Measurements from ENCODE around the gene MARCHF5.

The MARCHF5 gene

DNA sequence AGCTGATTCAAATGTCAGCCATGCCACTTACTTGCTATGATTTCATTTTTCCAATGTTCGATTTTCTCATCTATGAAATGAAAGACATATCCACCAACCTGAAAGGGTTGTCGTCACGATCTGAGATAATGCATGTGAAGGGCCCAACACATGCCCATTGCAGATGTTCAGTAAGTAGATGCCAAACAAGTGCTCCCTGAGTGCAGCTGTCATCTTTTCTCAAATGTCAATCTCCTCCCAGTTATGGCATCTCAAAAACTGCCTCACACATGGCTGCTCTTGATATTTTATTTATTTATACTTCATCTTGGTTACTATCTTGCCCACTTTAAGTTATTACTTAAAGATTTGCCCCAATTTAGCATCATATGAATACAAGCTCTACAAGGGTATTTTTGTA lies 16.9 kb upstream of the MARCHF5 start:
- Histone ChIP-seq H3K4me1 (ENCODE audit: insufficient read depth, low read length) (no peaks in the 10 kb centered on the region), H3K27ac (ENCODE audit: low read length) (no peak overlapping the region), H3K9ac (ENCODE audit: low read depth, low read length) (no peak overlapping the region), H3K4me3 (ENCODE audit: low read length) (no peak overlapping the region), H3K9me3 (ENCODE audit: insufficient read depth, low read depth, low read length) (no peaks in the 10 kb centered on the region; the same call in 1 of the 2 replicates), H3K36me3 (ENCODE audit: insufficient read depth, low read depth, low read length) (no peaks in the 10 kb centered on the region), H3K27me3 (ENCODE audit: insufficient read depth, low read length) (no peaks in the 10 kb centered on the region)

GRCh38 chr10:92278996-92279696 lies 11.8 kb upstream of the MARCHF5 start:
- Histone ChIP-seq H3K4me3 (ENCODE audit: low read length) (no peak overlapping the region), H3K4me1 (ENCODE audit: insufficient read depth, low read length) (no peaks in the 10 kb centered on the region), H3K36me3 (ENCODE audit: insufficient read depth, low read depth, low read length) (no peaks in the 10 kb centered on the region), H3K9ac (ENCODE audit: low read depth, low read length) (no peak overlapping the region), H3K27me3 (ENCODE audit: insufficient read depth, low read length) (no peaks in the 10 kb centered on the region), H3K9me3 (ENCODE audit: insufficient read depth, low read depth, low read length) (no peaks in the 10 kb centered on the region), H3K27ac (ENCODE audit: low read length) (no peak overlapping the region)

- Histone ChIP-seq H3K9me3 (ENCODE audit: insufficient read depth, low read depth, low read length) (no peaks in the 10 kb centered on the region), H3K27me3 (ENCODE audit: insufficient read depth, low read length) (no peaks in the 10 kb centered on the region), H3K27ac (ENCODE audit: low read length) (no peak overlapping the region), H3K4me1 (ENCODE audit: insufficient read depth, low read length) (no peaks in the 10 kb centered on the region), H3K36me3 (ENCODE audit: insufficient read depth, low read depth, low read length) (no peaks in the 10 kb centered on the region), H3K9ac (ENCODE audit: low read depth, low read length) (no peak overlapping the region), H3K4me3 (ENCODE audit: low read length) (no peak overlapping the region)
These were observed 6.8 kb upstream of the MARCHF5 start for GRCh38 chr10:92284112-92284704.

GRCh38 chr10:92290076-92290836 lies 711 bp upstream of the MARCHF5 start:
- peak overlapping the region; percentile 54 for H3K27ac ChIP-seq (ENCODE audit: low read length)
- peaks cover 19% of the 10 kb centered on the region for H3K36me3 ChIP-seq (ENCODE audit: insufficient read depth, low read depth, low read length)
- H3K9me3 ChIP-seq (ENCODE audit: insufficient read depth, low read depth, low read length) = no peaks in the 10 kb centered on the region
- peak overlapping the region; percentile 91 for H3K4me3 ChIP-seq (ENCODE audit: low read length)
- peak overlapping the region; percentile 95 for H3K9ac ChIP-seq (ENCODE audit: low read depth, low read length)
- 0 out of 2 replicates have a peak, but pooled peaks cover 5% of the 10 kb centered on the region for H3K4me1 ChIP-seq (ENCODE audit: insufficient read depth, low read length)
- no peaks in the 10 kb centered on the region for H3K27me3 ChIP-seq (ENCODE audit: insufficient read depth, low read length)

DNA sequence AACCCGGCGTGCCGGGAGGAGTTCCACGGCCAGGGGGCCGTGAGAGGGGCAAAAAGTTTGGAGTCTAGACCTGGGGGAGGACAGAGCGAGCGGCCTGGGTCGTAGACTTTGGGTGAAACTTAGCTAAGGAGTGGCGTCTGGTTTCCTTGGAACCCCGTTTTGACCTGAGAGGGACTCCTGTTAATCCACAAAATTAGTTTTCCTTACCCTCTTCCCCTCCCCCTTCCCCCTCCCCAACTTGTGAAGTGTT lies 574 bp downstream of the MARCHF5 start:
- Histone ChIP-seq H3K4me3 (ENCODE audit: low read length) (peak overlapping the region; percentile 91), H3K27me3 (ENCODE audit: insufficient read depth, low read length) (no peaks in the 10 kb centered on the region), H3K9me3 (ENCODE audit: insufficient read depth, low read depth, low read length) (no peaks in the 10 kb centered on the region), H3K36me3 (ENCODE audit: insufficient read depth, low read depth, low read length) (peaks cover 23% of the 10 kb centered on the region), H3K4me1 (ENCODE audit: insufficient read depth, low read length) (0 out of 2 replicates have a peak, but pooled peaks cover 5% of the 10 kb centered on the region), H3K9ac (ENCODE audit: low read depth, low read length) (peak overlapping the region; percentile 95), H3K27ac (ENCODE audit: low read length) (peak overlapping the region; percentile 65)

- Histone ChIP-seq H3K9ac (ENCODE audit: low read depth, low read length) (peak overlapping the region; percentile 95; the same call in 1 of the 2 replicates), H3K4me1 (ENCODE audit: insufficient read depth, low read length) (0 out of 2 replicates have a peak, but pooled peaks cover 5% of the 10 kb centered on the region), H3K27ac (ENCODE audit: low read length) (no peak overlapping the region), H3K9me3 (ENCODE audit: insufficient read depth, low read depth, low read length) (no peaks in the 10 kb centered on the region), H3K4me3 (ENCODE audit: low read length) (peak overlapping the region; percentile 91), H3K27me3 (ENCODE audit: insufficient read depth, low read length) (no peaks in the 10 kb centered on the region), H3K36me3 (ENCODE audit: insufficient read depth, low read depth, low read length) (peaks cover 26% of the 10 kb centered on the region)
These were observed 1.2 kb downstream of the MARCHF5 start for GRCh38 chr10:92291921-92292845.

GRCh38 chr10:92298487-92298886 lies 7.5 kb downstream of the MARCHF5 start:
- Histone ChIP-seq H3K9me3 (ENCODE audit: insufficient read depth, low read depth, low read length) (no peaks in the 10 kb centered on the region), H3K36me3 (ENCODE audit: insufficient read depth, low read depth, low read length) (peaks cover 22% of the 10 kb centered on the region), H3K27ac (ENCODE audit: low read length) (no peak overlapping the region), H3K9ac (ENCODE audit: low read depth, low read length) (no peak overlapping the region), H3K4me3 (ENCODE audit: low read length) (no peak overlapping the region), H3K27me3 (ENCODE audit: insufficient read depth, low read length) (no peaks in the 10 kb centered on the region), H3K4me1 (ENCODE audit: insufficient read depth, low read length) (peaks cover 12% of the 10 kb centered on the region; the same call in 1 of the 2 replicates)

- Histone ChIP-seq H3K9ac (ENCODE audit: low read depth, low read length) (peak overlapping the region; percentile 3; the same call in 1 of the 2 replicates), H3K27me3 (ENCODE audit: insufficient read depth, low read length) (no peaks in the 10 kb centered on the region), H3K4me3 (ENCODE audit: low read length) (peak overlapping the region; percentile 35; the same call in 1 of the 2 replicates), H3K27ac (ENCODE audit: low read length) (no peak overlapping the region), H3K36me3 (ENCODE audit: insufficient read depth, low read depth, low read length) (no peaks in the 10 kb centered on the region), H3K4me1 (ENCODE audit: insufficient read depth, low read length) (peaks cover 34% of the 10 kb centered on the region), H3K9me3 (ENCODE audit: insufficient read depth, low read depth, low read length) (no peaks in the 10 kb centered on the region)
These were observed 12.1 kb downstream of the MARCHF5 start for GRCh38 chr10:92303096-92303495.

DNA sequence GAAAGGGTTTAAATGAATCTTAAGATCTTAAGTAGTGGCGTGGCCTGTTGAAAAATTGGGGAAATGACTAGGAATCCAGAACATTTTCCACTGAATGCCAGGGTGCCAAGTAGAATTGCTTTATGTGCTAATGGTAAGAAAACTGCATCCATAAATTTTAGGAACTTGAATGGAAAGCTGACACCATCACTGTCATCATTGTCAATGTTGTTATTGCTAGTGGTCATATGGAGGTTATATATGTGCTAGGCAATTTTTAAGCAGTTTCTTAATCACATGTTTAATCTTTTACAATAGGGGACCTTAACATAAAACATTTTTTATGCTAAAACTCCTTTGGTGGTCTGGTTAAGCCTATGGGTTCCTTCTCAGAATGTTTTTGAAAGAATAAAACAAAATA lies 13.1 kb downstream of the MARCHF5 start:
- peak overlapping the region; percentile 66; the same call in 1 of the 2 replicates for H3K9ac ChIP-seq (ENCODE audit: low read depth, low read length)
- no peaks in the 10 kb centered on the region for H3K9me3 ChIP-seq (ENCODE audit: insufficient read depth, low read depth, low read length)
- H3K27ac ChIP-seq (ENCODE audit: low read length) = peak overlapping the region; percentile 91
- no peaks in the 10 kb centered on the region for H3K27me3 ChIP-seq (ENCODE audit: insufficient read depth, low read length)
- H3K36me3 ChIP-seq (ENCODE audit: insufficient read depth, low read depth, low read length) = no peaks in the 10 kb centered on the region
- H3K4me3 ChIP-seq (ENCODE audit: low read length) = peak overlapping the region; percentile 35; the same call in 1 of the 2 replicates
- peaks cover 34% of the 10 kb centered on the region for H3K4me1 ChIP-seq (ENCODE audit: insufficient read depth, low read length)

GRCh38 chr10:92305133-92306072 lies 14.4 kb downstream of the MARCHF5 start:
- H3K4me1 ChIP-seq (ENCODE audit: insufficient read depth, low read length) = peaks cover 34% of the 10 kb centered on the region
- H3K27ac ChIP-seq (ENCODE audit: low read length) = peak overlapping the region; percentile 91
- H3K36me3 ChIP-seq (ENCODE audit: insufficient read depth, low read depth, low read length) = no peaks in the 10 kb centered on the region

More at GRCh38 chr10:92305133-92306072, 14.4 kb downstream of the MARCHF5 start:
- H3K9me3 ChIP-seq (ENCODE audit: insufficient read depth, low read depth, low read length) = no peaks in the 10 kb centered on the region
- peak overlapping the region; percentile 76; the same call in 1 of the 2 replicates for H3K9ac ChIP-seq (ENCODE audit: low read depth, low read length)
- H3K4me3 ChIP-seq (ENCODE audit: low read length) = peak overlapping the region; percentile 48; the same call in 1 of the 2 replicates
- H3K27me3 ChIP-seq (ENCODE audit: insufficient read depth, low read length) = no peaks in the 10 kb centered on the region

Data from iPS-20b (cell line).